Measurements from ENCODE around the gene ATG16L1. TPM values are rescaled to one million over a fixed set of nuclear protein-coding genes. Genes with fewer than 3 reads are reported as not detected.

Gene ATG16L1
- total and polyA plus RNA-seq, 7 donors, result 14.3 to 46.3 (median 23.5) TPM

DNA sequence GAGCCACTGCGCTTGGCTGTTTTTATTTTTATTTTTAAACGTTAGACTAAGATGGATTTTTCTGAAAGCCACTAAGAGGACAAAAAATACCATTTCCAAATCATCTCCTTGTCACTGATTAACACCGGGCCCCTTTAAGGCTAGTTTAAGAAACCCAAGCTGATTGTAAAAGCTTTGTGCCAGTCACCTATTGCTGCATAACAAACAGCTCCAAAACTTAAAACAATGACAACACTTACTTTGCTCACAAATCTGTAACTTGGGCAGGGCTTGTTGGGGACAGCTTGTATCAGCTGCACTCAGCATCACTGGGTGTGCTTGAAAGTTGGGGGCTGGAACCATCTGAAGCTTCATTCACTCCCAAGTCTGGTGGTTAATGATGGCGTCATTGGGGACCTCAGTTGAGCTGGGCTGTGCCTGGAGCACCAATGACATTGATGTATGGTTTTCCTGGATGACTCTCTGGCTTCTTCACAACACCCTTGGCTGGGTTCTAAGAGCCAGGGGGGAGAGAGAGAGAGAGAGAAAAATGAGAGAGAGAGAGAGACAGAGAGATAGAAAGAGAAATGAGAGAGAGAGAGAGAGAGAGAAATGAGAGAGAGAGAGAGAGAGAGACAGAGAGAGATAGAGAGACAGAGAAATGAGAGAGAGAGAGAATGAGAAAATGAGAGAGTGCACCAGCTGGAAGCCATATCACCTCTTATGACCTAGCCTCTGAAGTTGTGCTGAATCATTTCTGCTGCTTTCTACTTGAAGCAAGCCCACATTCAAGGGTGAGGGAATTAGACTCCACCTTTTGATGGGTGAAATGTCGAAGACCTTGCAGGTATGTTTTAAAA lies 26.0 kb upstream of the ATG16L1 start:
- no peaks in the 10 kb centered on the region for H3K4me1 ChIP-seq
- WGBS, 3 donors, result 84 to 87% (median 86%) methylated on average over 5 of the region's 5 CpGs
- H3K27me3 ChIP-seq (ENCODE audit: insufficient read depth in 3 of 3, low read length in 2 of 3), result no peaks in the 10 kb centered on the region
- TF ChIP-seq CTCF (IDR thresholded peaks at IDR 0.05), result no peak
- intact Hi-C loops (cut with DNase I), result no loop called here
- no peak overlapping the region for H3K27ac ChIP-seq
- no peaks in the 10 kb centered on the region for H3K36me3 ChIP-seq (ENCODE audit: insufficient read depth in 1 of 2, low read depth in 1 of 2)
- DNase-seq (no peak), ATAC-seq (no peak)
- no peaks in the 10 kb centered on the region for H3K9me3 ChIP-seq
- H3K4me3 ChIP-seq, result no peak overlapping the region

GRCh38 chr2:233226511-233227031 lies 24.9 kb upstream of the ATG16L1 start:
- H3K27ac ChIP-seq, result no peak overlapping the region
- H3K9me3 ChIP-seq, result no peaks in the 10 kb centered on the region
- no peaks in the 10 kb centered on the region for H3K4me1 ChIP-seq
- H3K36me3 ChIP-seq (ENCODE audit: insufficient read depth in 1 of 2, low read depth in 1 of 2), result no peaks in the 10 kb centered on the region
- intact Hi-C loops (cut with DNase I), result no loop called here
- no peaks in the 10 kb centered on the region for H3K27me3 ChIP-seq (ENCODE audit: insufficient read depth in 3 of 3, low read length in 2 of 3)
- WGBS, 3 donors, result 69 to 79% (median 71%) methylated on average over 2 of the region's 2 CpGs
- ATAC-seq (no peak), DNase-seq (no peak)
- H3K4me3 ChIP-seq, result no peak overlapping the region
- TF ChIP-seq CTCF (IDR thresholded peaks at IDR 0.05), result no peak

DNA sequence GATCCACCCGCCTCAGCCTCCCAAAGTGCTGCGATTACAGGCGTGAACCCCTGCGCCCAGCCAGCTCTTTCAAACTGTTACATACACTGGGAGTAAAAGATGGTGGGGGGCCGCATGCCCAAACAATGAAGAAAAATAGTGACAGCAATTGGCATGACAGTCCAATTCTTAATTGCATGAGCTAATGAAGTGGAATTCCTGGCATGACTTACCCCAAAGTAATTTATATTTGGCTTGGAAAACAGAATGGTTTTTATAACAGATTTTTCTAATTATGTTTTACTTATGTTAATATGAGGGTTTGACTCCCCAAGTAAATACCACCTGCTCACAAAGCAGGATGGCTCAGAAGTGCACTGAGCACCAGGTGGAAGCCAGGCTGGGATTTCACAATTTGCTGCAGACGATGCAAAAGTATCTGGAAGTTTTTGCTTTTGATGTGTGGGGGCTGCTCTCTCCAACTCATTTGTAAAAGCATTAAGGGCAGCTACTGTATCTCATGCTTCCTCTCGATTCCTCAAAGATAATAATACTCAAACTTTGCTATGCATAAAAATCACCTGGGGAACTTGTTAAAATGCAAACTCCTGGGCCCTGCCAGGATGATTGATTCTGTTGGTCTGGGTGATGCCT lies 24.0 kb upstream of the ATG16L1 start:
- no peaks in the 10 kb centered on the region for H3K9me3 ChIP-seq
- no peaks in the 10 kb centered on the region for H3K27me3 ChIP-seq (ENCODE audit: insufficient read depth in 3 of 3, low read length in 2 of 3)
- H3K36me3 ChIP-seq (ENCODE audit: insufficient read depth in 1 of 2, low read depth in 1 of 2), result no peaks in the 10 kb centered on the region
- intact Hi-C loops (cut with DNase I), result no loop called here
- no peak for TF ChIP-seq CTCF (IDR thresholded peaks at IDR 0.05)
- ATAC-seq, result no peak
- no peak overlapping the region for H3K4me3 ChIP-seq
- WGBS, 3 donors, result 68 to 74% (median 72%) methylated on average over 7 of the region's 7 CpGs
- H3K4me1 ChIP-seq, result no peaks in the 10 kb centered on the region
- DNase-seq, result no peak
- H3K27ac ChIP-seq, result no peak overlapping the region

- WGBS, 3 donors, result 61 to 75% (median 65%) methylated on average over 3 of the region's 3 CpGs
- no peak for TF ChIP-seq CTCF (IDR thresholded peaks at IDR 0.05)
- H3K4me3 ChIP-seq, result no peak overlapping the region
- intact Hi-C loops (cut with DNase I), result no loop called here
- H3K4me1 ChIP-seq, result no peaks in the 10 kb centered on the region
- no peak for ATAC-seq
- H3K27me3 ChIP-seq (ENCODE audit: insufficient read depth in 3 of 3, low read length in 2 of 3), result no peaks in the 10 kb centered on the region
- H3K9me3 ChIP-seq, result no peaks in the 10 kb centered on the region
- H3K27ac ChIP-seq, result no peak overlapping the region
- no peak for DNase-seq
- no peaks in the 10 kb centered on the region for H3K36me3 ChIP-seq (ENCODE audit: insufficient read depth in 1 of 2, low read depth in 1 of 2)
Observed at GRCh38 chr2:233228376-233228775, 23.1 kb upstream of the ATG16L1 start.
